NCI-H2107 (cell line): ENCODE data around the gene SALL3.

ENCODE experiments used
- DNase-seq: peaks from one replicate; lab custom pipeline; 2025; lab: John Stamatoyannopoulos, UW

Gene SALL3

GRCh38 chr18:78965917-78966792 is 13.5 kb upstream of the SALL3 start:
- DNase-seq = no peak

GRCh38 chr18:78966793-78967106 is 12.9 kb upstream of the SALL3 start:
- DNase-seq = no peak

GRCh38 chr18:78967692-78968091 is 11.9 kb upstream of the SALL3 start:
- DNase-seq = no peak

DNA sequence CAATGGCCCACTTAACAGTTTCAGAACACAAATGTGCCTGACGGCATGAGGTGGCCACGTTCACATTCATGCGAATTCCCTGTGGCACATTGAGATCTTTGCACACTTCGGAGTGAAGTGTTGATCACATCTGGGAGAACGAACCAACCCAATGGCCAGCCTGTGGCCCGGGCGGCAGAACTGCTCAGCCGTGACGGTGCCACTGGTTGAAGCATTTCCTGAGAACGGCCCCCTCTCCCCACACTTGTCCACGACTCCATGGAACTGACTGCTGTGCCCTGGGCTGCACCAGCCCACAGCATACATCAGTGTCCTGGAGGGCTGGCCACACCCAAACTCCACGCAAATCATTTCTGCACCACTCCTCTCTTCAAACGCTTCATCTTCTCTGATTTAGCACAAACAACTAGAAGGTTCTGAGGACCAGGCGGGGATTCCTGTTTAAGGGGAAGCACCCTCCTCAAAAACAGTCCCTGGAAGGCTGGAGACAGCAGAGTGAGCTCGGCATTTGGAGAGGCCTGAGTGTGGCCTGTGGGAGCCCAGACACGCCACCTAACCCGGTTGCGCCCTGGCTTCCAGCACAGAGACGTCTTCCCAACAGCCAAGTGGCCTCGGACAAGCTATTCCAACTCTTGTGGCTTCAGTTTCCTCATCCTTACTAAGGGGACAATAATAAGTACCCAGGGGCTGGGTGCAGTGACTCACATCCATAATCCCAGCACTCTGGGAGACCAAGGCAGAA is 9.9 kb upstream of the SALL3 start:
- no peak for DNase-seq

DNA sequence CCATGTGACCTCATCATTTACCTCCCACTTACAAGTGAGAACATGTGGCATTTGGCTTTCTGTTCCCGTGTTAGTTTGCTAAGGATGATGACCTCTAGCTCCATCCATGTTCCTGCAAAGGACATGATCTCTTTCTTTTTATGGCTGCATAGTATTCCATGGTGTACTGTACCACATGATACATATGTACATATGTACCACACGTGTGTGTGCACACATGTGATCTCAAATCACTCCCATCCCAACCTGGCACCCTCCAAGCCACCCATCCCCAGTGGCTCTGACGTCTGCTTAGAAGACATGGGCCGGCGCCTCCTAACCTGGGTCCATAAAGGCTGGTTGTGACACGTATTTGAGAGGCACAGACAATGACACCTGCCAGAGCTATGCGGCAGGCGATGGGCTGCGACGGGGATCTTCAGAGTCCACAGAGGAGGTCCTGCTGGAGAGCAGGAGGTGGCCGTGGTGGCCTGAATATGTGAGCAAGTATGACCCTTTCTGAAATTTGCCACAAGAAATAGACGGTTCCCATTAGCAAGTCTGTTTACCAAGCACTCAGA is 8.8 kb upstream of the SALL3 start:
- no peak for DNase-seq

- no peak for DNase-seq
These were observed 7.9 kb upstream of the SALL3 start for GRCh38 chr18:78971511-78972245.

- DNase-seq = no peak
These were observed 7.2 kb upstream of the SALL3 start for GRCh38 chr18:78972385-78972918.

- DNase-seq = no peak
These were observed 6.7 kb upstream of the SALL3 start for GRCh38 chr18:78972930-78973331.

DNA sequence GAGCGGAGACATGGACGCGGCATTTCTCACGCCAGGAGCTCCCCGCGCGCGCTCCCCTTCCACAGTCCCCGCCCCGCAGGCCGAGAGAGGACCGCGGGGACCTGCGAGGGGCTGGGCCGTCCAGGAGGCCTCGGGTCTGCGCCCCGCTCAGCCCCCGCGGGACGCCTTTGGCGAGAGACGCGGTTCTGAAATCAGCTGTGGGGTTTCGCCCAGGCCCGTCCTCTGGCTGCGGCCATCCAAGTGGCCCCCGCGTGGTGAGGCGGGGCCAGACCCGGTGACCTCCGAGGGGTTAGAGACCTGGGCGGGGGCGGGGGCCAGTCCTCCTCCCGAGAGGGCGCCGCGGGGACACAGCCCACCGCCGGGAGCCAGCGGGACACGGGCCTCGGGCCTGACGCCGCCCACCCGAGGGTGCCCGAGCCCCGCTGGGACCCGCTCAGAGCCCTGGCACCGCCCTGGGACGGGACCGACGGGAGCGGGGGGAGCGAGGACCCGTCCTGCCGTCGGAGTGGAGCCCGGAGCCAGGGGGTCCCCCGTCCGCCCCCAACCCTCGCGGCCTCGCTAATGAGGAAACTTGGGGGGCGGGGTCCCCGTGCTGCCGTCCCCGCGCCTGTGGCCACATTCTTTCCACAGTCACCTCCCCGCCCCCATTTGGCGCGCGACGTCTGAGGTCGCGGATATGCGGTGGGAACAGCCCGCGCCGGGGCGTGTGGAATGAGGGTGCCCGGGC is 6.1 kb upstream of the SALL3 start:
- DNase-seq = no peak

DNA sequence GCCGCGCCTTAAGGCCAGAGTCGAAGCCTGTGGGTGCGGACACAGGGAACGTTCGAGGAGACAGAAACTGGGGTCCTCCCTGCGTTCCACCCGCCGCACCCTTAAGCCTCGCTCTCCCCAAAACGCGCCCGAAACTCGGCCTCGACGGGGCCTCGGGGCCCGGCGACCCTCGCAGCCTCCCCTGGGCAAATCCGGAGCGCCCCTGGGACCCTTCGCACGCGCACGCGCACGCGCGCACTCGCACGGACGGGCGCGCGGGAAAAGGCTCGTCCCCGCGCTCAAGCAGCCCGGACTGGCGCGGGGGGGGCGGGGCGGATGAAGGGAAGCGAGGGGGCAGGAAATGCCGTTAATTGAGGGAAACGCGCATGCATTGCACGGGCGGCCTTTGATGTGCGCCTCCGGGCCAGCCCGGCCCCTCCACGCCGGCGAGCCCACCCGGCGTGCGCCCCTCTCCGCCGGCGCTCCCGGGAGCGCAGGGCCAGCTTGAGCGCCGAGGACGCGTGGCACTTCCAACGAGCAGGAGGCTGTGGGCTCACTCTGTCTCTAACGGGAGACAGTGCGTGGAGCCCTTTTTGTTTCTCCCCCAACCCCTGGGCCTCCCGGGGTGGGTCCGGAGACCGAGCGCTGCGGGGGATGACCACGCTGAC is 5.4 kb upstream of the SALL3 start:
- DNase-seq = no peak

GRCh38 chr18:78975292-78975691 is 4.3 kb upstream of the SALL3 start:
- no peak for DNase-seq

DNA sequence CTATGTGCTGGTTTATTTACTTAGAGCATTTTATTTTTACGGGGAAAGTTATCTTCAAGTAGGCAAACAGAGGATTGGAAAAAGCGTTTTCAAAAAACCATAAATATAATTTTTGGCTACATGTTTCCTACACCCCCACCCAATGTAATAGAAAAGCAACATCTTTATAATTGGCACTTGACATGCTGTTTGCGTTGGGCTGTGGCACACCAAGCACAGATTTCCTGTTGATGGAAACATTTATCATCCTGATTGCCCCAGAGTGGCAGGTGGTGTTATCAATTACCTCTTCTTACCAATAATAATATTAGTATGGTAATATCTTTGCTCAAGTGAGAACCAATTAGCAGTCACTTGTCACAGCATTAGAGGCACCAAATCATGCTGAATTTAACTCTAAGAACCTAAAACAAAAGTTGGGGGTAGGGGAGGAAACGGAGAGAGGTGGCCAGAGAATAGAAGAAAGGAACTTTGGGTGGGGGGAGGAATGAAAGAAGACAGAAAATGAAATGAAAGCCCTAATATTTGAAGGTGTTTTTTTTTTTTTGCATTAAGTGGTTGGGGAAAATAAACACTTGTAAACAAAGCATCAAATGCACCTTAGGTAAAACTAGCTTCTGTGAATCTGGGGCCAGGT is 3.8 kb upstream of the SALL3 start:
- DNase-seq = no peak

DNA sequence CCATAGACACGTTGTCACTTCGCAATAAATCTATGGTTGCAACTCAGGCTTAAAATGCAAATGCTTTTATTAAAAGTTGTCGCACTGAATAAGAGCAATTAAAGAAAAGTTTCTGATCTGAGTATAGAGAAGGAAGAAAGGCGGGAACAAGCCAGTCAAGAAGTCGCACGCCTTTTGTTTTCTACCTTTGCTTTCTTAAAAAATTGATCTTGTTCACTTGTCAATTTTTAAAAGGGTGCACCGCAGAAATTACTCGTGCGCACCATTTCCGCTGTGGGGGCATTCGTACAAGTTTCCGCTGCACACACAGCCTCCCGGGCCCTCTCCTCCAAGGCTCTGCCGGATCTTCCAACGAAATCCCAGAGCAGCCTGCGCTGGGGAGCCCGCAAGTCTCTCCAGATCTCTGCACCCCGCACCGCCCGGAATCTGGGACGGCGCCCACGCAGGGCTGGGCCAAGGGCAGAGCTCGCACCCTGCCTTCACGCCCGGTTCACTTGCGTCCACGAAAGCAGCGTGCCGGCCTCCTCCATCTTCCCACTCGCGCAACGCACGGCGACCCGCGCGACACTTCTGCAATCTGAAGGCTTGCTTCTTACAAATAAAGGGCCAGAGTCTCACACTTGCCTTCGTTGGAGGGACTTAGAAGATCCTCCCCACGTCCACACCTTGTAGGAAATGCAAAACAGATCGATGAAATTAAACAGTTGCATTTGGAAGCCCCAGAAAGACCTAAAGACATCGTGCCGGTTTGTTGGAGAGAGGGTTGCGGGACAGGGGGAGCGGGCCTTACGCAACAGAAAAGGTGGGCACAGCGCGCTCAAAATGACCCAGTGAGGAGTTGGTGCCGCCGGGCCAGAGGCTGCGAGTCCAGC is 2.6 kb upstream of the SALL3 start:
- no peak for DNase-seq

DNA sequence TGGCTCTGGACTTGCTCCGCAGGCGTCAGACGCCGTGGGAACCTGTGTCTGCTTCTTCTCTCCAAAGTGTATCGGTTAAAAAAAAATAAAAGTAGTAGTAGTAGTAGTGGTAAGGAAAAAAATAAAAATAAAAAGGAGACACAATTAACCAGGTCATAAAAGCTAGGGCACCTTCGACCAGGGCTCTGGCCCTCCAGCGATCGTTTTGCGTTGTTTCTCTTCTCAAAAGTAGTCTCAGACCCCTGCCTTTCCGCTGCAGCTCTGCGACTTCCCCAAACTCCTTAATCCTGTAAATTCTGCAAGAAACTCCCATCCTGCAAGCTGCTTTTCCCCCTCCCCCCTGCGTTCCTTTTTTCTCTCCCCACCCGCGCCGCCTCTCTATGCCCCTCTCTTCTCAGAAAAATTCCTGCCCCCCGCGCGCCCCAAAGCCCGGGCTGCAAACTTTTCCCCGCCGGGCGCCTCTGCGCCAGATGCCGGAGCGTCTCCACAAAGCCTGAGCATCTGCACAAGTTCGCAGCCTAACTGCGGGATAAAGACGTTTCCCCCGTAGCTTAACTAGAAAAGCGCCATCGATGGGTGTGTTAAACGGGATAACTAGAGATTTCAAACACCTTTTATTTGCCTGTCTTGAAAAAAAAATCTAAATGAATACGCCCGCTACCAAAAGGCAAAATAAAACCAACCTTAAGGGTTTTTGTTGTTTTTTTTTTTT is 1.8 kb upstream of the SALL3 start:
- no peak for DNase-seq

GRCh38 chr18:78978349-78979055 is 1.1 kb upstream of the SALL3 start:
- no peak for DNase-seq

DNA sequence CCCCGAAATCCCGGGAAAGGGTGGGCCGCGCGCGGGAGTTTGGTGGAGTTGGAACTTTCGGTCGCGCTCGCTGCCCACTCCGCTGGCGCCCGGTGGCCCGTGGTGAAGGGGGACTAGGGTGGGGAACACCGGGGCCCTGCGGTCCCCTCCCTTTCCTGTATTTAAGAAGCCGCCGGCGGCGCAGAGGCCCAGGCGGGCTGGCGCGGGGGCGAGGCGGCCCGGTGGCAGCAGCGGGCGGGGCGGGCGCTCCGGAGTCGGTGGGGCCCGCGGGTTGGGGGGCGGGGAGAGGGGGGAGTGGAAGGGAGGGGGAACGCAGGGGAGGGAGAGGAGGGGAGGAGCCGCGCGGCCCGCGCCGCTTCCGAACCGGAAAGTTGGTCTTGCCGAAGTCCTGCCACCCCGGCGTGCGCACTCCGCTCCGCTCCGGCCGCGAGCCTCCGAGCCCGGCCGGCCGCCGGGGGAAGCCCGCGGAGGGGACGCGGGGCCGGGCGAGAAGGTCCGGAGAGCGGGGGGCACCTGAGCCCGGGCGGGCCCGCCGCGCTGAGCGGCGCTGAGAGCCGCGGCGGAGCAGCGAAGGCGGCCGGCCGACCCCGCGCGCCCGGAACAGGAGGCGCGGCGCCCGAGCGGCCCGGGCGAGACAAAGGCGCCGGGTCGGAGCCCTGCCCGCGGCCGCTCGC is 425 bp upstream of the SALL3 start:
- no peak for DNase-seq

GRCh38 chr18:78980279-78980771 is 707 bp downstream of the SALL3 start:
- no peak for DNase-seq
